GM06990 (cell line): ENCODE data around the gene AHI1.

ENCODE experiments used
- DNase-seq: peaks from one replicate; pipeline ENCODE4 v3.0.0-alpha.2; 2011; ENCODE audit not compliant: insufficient read length; ENCODE audit errors: extremely low read depth
- H3K27me3 ChIP-seq: replicated peaks from 2 replicates; pipeline ENCODE4 v1.6.0; 2011; ENCODE audit warnings: low read length; ENCODE audit not compliant: control insufficient read depth, insufficient read depth
- H3K36me3 ChIP-seq: 2 replicates; pipeline ENCODE4 v1.5.1; 2011; ENCODE audit warnings: low read length; ENCODE audit not compliant: control insufficient read depth, insufficient read depth
- H3K4me3 ChIP-seq: replicated peaks from 2 replicates; pipeline ENCODE4 v1.5.1; 2011; ENCODE audit warnings: low read depth, mild to moderate bottlenecking, control low read depth, low read length
- TF ChIP-seq, protein P1 (sequence below): IDR thresholded peaks from 2 replicates; pipeline ENCODE4 v1.5.1; 2011; ENCODE audit warnings: low read length, control low read depth, mild to moderate bottlenecking, inconsistent platforms; ENCODE audit not compliant: insufficient read depth, poor library complexity, severe bottlenecking

Gene AHI1

DNA sequence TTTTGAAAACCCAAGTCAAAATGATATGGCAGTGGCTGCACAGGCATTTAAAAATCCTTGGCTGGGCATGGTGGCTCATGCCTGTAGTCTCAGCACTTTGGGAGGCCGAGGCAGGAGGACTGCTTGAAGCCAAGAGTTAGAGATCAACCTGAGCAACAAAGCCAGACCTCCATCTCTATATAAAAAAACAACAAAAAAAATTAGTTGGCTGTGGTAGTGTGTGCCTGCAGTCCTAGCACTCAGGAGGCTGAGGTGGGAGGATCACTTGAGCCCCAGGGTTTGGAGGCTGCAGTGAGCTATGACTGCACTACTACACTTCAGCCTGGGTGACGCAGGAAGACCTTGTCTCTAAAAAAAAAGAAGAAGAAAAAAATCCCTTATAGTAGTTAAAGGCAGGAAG, 173.6 kb downstream of the AHI1 start:
- H3K27me3 ChIP-seq: no peaks in the 10 kb centered on the region
- TF ChIP-seq, protein P1, sequence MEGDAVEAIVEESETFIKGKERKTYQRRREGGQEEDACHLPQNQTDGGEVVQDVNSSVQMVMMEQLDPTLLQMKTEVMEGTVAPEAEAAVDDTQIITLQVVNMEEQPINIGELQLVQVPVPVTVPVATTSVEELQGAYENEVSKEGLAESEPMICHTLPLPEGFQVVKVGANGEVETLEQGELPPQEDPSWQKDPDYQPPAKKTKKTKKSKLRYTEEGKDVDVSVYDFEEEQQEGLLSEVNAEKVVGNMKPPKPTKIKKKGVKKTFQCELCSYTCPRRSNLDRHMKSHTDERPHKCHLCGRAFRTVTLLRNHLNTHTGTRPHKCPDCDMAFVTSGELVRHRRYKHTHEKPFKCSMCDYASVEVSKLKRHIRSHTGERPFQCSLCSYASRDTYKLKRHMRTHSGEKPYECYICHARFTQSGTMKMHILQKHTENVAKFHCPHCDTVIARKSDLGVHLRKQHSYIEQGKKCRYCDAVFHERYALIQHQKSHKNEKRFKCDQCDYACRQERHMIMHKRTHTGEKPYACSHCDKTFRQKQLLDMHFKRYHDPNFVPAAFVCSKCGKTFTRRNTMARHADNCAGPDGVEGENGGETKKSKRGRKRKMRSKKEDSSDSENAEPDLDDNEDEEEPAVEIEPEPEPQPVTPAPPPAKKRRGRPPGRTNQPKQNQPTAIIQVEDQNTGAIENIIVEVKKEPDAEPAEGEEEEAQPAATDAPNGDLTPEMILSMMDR: no peak
- no peaks in the 10 kb centered on the region for H3K36me3 ChIP-seq
- H3K4me3 ChIP-seq: no peak overlapping the region
- DNase-seq: no peak

- Histone ChIP-seq H3K27me3 (no peaks in the 10 kb centered on the region), H3K4me3 (peak overlapping the region; percentile 2; the same call in 1 of the 2 replicates), H3K36me3 (no peaks in the 10 kb centered on the region)
- peak; percentile 50 for DNase-seq
- TF ChIP-seq, protein P1: no peak
These were observed 174.3 kb downstream of the AHI1 start for GRCh38 chr6:135323202-135323668.

- Histone ChIP-seq H3K27me3 (no peaks in the 10 kb centered on the region), H3K36me3 (no peaks in the 10 kb centered on the region), H3K4me3 (peak overlapping the region; percentile 2; the same call in 1 of the 2 replicates)
- TF ChIP-seq, protein P1: no peak
- DNase-seq: peak; percentile 51
These were observed 174.9 kb downstream of the AHI1 start for GRCh38 chr6:135322427-135323201.

GRCh38 chr6:135320721-135321621, 176.6 kb downstream of the AHI1 start:
- TF ChIP-seq, protein P1: no peak
- Histone ChIP-seq H3K27me3 (no peaks in the 10 kb centered on the region), H3K36me3 (no peaks in the 10 kb centered on the region), H3K4me3 (no peak overlapping the region)
- DNase-seq: no peak

DNA sequence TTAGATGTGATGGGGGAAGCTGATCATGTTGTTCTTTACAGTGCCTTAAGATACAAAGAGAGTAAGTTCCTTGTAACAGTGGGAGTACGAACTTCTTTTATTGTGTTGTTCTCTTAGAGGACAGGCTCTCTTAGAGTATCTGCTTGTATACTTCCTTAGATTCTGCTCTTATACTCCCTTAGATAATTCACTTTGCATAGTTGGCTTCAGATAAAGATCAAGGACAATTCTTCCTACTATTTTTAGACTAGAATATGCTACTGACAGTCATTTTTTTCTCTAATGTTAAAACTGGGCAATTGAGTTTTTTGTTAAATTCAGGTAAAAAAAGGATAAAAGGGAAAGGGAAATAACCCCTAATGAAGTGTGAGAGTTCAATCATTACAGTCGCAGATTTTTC, 177.7 kb downstream of the AHI1 start:
- Histone ChIP-seq H3K27me3 (no peaks in the 10 kb centered on the region), H3K4me3 (no peak overlapping the region), H3K36me3 (no peaks in the 10 kb centered on the region)
- TF ChIP-seq, protein P1: no peak
- DNase-seq: no peak
